K562 (cell line): Measurements from ENCODE around the gene ALX3. TPM values are rescaled to one million over a fixed set of nuclear protein-coding genes. Genes with fewer than 3 reads are reported as not detected.

ENCODE experiments used
- ATAC-seq: fragments of 200-7000 bp; cut with Tn5 transposase; 3 replicates; pipeline ENCODE4 v1.9.1; 2020; ENCODE audit warnings: moderate library complexity
- BruUV-seq: library from RNA; stranded (reverse); fragments of 400-500 nt; replicated peaks from 2 replicates; lab custom pipeline; 2021; lab: Mats Ljungman, UMichigan
- CTCF ChIA-PET: fragments of 300-600 bp; formaldehyde crosslinking; extraction: SDS; loops from one replicate; lab custom pipeline; 2021; ENCODE audit warnings: low intra/inter-chr PET ratio; lab: Yijun Ruan, JAX
- POLR2A ChIA-PET: fragments of 300-600, 350-650 bp; sonication (Branson Sonifier 250); formaldehyde crosslinking; extraction: SDS; loops from one replicate; lab custom pipeline; 2021; ENCODE audit warnings: antibody characterized with exemption, inconsistent platforms; lab: Yijun Ruan, JAX
- DNase-seq, 4 experiments: peaks; one replicate each; pipeline versions ENCODE4 v3.0.0 to v3.0.0-alpha.2; 2011 to 2018; ENCODE audit warnings: low spot score in 3 of 4, mixed read lengths in 3 of 4; ENCODE audit errors: extremely low read depth in 1 of 4
- FAIRE-seq: peaks from 2 replicates; lab custom pipeline; 2011; peaks lifted over from hg19 to GRCh38; lab: Jason Lieb, UNC
- H2AFZ ChIP-seq: 2 replicates; pipeline ENCODE4 v1.6.0; 2011; ENCODE audit warnings: low read depth, low read length, control low read depth, inconsistent platforms
- H3K27ac ChIP-seq: fragments of 200-600 bp; 3 replicates; pipeline ENCODE4 v1.8.0; 2011; ENCODE audit warnings: low read depth, mild to moderate bottlenecking, control low read depth, inconsistent platforms, low read length, moderate library complexity, mixed read lengths; ENCODE audit errors: extremely low read depth
- H3K27me3 ChIP-seq, 2 experiments: fragments of 300-600 bp in 1 of 2; 2 replicates in 1 of 2; 3 replicates in 1 of 2; pipeline versions ENCODE4 v1.6.0 to v1.8.0; 2011; ENCODE audit warnings: inconsistent platforms in 2 of 2, low read length in 2 of 2, mild to moderate bottlenecking in 1 of 2, mixed read lengths in 1 of 2, moderate library complexity in 1 of 2; ENCODE audit not compliant: control insufficient read depth in 2 of 2, insufficient read depth in 2 of 2
- H3K36me3 ChIP-seq: fragments of 300-600 bp; 3 replicates; pipeline ENCODE4 v1.8.0; 2011; ENCODE audit warnings: mild to moderate bottlenecking, low read length, inconsistent platforms; ENCODE audit not compliant: control insufficient read depth, insufficient read depth
- H3K4me1 ChIP-seq, 2 experiments: fragments of 200-600 bp in 1 of 2; replicated peaks in 1 of 2; 2 replicates in 1 of 2; 3 replicates in 1 of 2; pipeline versions ENCODE4 v1.5.1 to v1.8.0; 2011; ENCODE audit warnings: inconsistent platforms in 2 of 2, low read length in 2 of 2, mild to moderate bottlenecking in 1 of 2, mixed read lengths in 1 of 2, moderate library complexity in 1 of 2; ENCODE audit not compliant: control insufficient read depth in 2 of 2, insufficient read depth in 2 of 2
- H3K4me2 ChIP-seq: 2 replicates; pipeline ENCODE4 v1.6.1; 2011; ENCODE audit warnings: low read length, control low read depth, inconsistent platforms, mixed read lengths; ENCODE audit not compliant: insufficient read depth
- H3K4me3 ChIP-seq: fragments of 200-600 bp; sonication (generic), shearing (Covaris generic); 2 replicates; pipeline ENCODE4 v1.5.1; 2016; ENCODE audit warnings: control low read depth, inconsistent platforms
- H3K79me2 ChIP-seq: fragments of 200-600 bp; 3 replicates; pipeline ENCODE4 v1.8.0; 2011; ENCODE audit warnings: low read length, inconsistent platforms; ENCODE audit not compliant: control insufficient read depth, insufficient read depth
- H3K9ac ChIP-seq, 2 experiments: 2 replicates each; pipeline versions ENCODE4 v1.6.0 to v1.6.1; 2011; ENCODE audit warnings: low read depth in 2 of 2, low read length in 2 of 2, control low read depth in 1 of 2, inconsistent platforms in 1 of 2, mild to moderate bottlenecking in 1 of 2, mixed read lengths in 1 of 2; ENCODE audit not compliant: insufficient read depth in 1 of 2
- H3K9me1 ChIP-seq: one replicate; pipeline ENCODE4 v1.6.0; 2011; ENCODE audit warnings: inconsistent platforms, mild to moderate bottlenecking, low read length, moderate library complexity; ENCODE audit not compliant: control insufficient read depth, insufficient read depth
- H3K9me3 ChIP-seq: replicated peaks from 2 replicates; pipeline ENCODE4 v1.5.1; 2011; ENCODE audit warnings: low read depth, low read length, inconsistent platforms; ENCODE audit not compliant: control insufficient read depth, insufficient read depth
- H4K20me1 ChIP-seq: replicated peaks from 2 replicates; pipeline ENCODE4 v1.6.1; 2011; ENCODE audit warnings: low read length, inconsistent platforms, mixed read lengths; ENCODE audit not compliant: control insufficient read depth, insufficient read depth
- KLF16 ChIP-seq: IDR thresholded peaks from 2 replicates; pipeline ENCODE4 v1.6.1; 2016; ENCODE audit warnings: antibody characterized with exemption
- MAZ ChIP-seq, 2 experiments: fragments of 450-650 bp in 1 of 2; sonication (generic) in 1 of 2; formaldehyde crosslinking; IDR thresholded peaks in 1 of 2; conservative IDR thresholded peaks in 1 of 2; 2 replicates each; pipeline versions ENCODE4 v1.4.0 to v1.5.0; 2020; ENCODE audit warnings: mild to moderate bottlenecking in 1 of 2, missing genetic modification reagents in 1 of 2
- RAD21 ChIP-seq, 2 experiments: fragments of 250-450 bp in 1 of 2; fragments of 450-650 bp in 1 of 2; sonication (Bioruptor Pico) in 1 of 2; formaldehyde crosslinking in 1 of 2; IDR thresholded peaks in 1 of 2; conservative IDR thresholded peaks in 1 of 2; 2 replicates each; pipeline versions ENCODE4 v1.4.0 to v1.8.0; 2020 to 2022; ENCODE audit warnings: mild to moderate bottlenecking in 2 of 2, moderate library complexity in 1 of 2
- RBM14 ChIP-seq: fragments of 200-400 bp; formaldehyde crosslinking; IDR thresholded peaks from 2 replicates; pipeline ENCODE4 v1.6.1; 2018; ENCODE audit warnings: low read depth, mild to moderate bottlenecking, low read length, moderate library complexity, borderline replicate concordance; ENCODE audit not compliant: insufficient read depth
- RBM25 ChIP-seq: fragments of 200-400 bp; formaldehyde crosslinking; IDR thresholded peaks from 2 replicates; pipeline ENCODE4 v1.6.1; 2018; ENCODE audit warnings: low read length, low read depth, moderate library complexity; ENCODE audit not compliant: severe bottlenecking
- SAP30 ChIP-seq: fragments of 200-600 bp; sonication (generic); IDR thresholded peaks from 2 replicates; pipeline ENCODE4 v1.6.1; 2012; ENCODE audit warnings: borderline replicate concordance, low read depth, mild to moderate bottlenecking, moderate library complexity, low read length, control low read depth, inconsistent platforms; ENCODE audit not compliant: insufficient read depth, poor library complexity, severe bottlenecking
- YY1 ChIP-seq, 3 experiments: IDR thresholded peaks; 2 replicates each; pipeline ENCODE4 v1.6.1; 2011; ENCODE audit warnings: low read length in 2 of 3, mild to moderate bottlenecking in 2 of 3, moderate library complexity in 2 of 3, borderline replicate concordance in 1 of 3, control low read depth in 1 of 3, low read depth in 1 of 3; ENCODE audit not compliant: insufficient read depth in 3 of 3, insufficient replicate concordance in 2 of 3, control insufficient read depth in 1 of 3, insufficient read length in 1 of 3; ENCODE audit errors: extremely low read depth in 1 of 3
- WGBS: fragments of 100-300 bp; shearing (Covaris generic); methylation state at CpG from one replicate; pipeline ENCODE4 v1.1.6; 2016; ENCODE audit warnings: low coverage, mixed read lengths; ENCODE audit not compliant: insufficient coverage; ENCODE audit errors: missing lambda C conversion rate; 5-methylcytosine and 5-hydroxymethylcytosine counted together
- in situ Hi-C: fragments of 300-500 bp; cut with MboI; formaldehyde crosslinking; loops from 4 replicates; pipeline ENCODE4 v1.15.0; 2018; ENCODE audit warnings: inconsistent platforms, mixed read lengths
- intact Hi-C: fragments of 100-400 bp; cut with micrococcal nuclease; formaldehyde crosslinking; loops from 2 replicates; pipeline ENCODE4 v1.14.2; 2022
- polyA plus RNA-seq, 8 experiments: library from polyadenylated mRNA; depleted of rRNA in 4 of 8; stranded (reverse) in 5 of 8; unstranded in 3 of 8; fragments of >200 nt; fragmentation: Nextera tagmentation in 2 of 8; fragmentation: Illumina TruSeq in 1 of 8; extraction: Ambion mirVana in 2 of 8; extraction: Trizol in 1 of 8; gene quantifications; 2 replicates each; pipeline versions ENCODE4 v1.2.1 to v1.2.3, GENCODE V29; 2011 to 2014; ENCODE audit warnings: inconsistent platforms in 1 of 8, missing spikeins in 1 of 8
- total RNA-seq, 7 experiments: library from RNA; depleted of rRNA in 6 of 7; stranded (reverse); fragments of >200 nt in 6 of 7; fragmentation: Illumina TruSeq in 2 of 7; extraction: Trizol in 2 of 7; gene quantifications; 2 replicates each; pipeline versions ENCODE4 v1.2.1 to v1.2.3, GENCODE V29; 2011 to 2021; ENCODE audit warnings: low replicate concordance in 1 of 7
- TF ChIP-seq, protein P1 (sequence below), 3 experiments: IDR thresholded peaks in 2 of 3; conservative IDR thresholded peaks in 1 of 3; 2 replicates each; pipeline ENCODE4 v1.5.1; 2011 to 2012; ENCODE audit warnings: low read length in 3 of 3, mild to moderate bottlenecking in 3 of 3, control low read depth in 2 of 3, improper control_type of control experiment in 1 of 3, inconsistent platforms in 1 of 3, low read depth in 1 of 3, mixed read lengths in 1 of 3, moderate library complexity in 1 of 3; ENCODE audit not compliant: insufficient read depth in 2 of 3

ALX3 gene
- total and polyA plus RNA-seq, 9 of the 15 experiments (the other 6 are each of a cell fraction or from before 2014, with no cell fraction given), result not detected

GRCh38 chr1:110087812-110088738, 17.6 kb upstream of the ALX3 start:
- ATAC-seq (peak; percentile 97), DNase-seq (peak; percentile 80 to 87 (median 85)), FAIRE-seq (peak; percentile 85)
- ChIA-PET CTCF (interaction anchor here (1.7 kb wide), 1 partner anchor 17 kb away, joined by 14 read pairs; no protein-coding TSS in a partner anchor), POLR2A (interaction anchor here (0.7 to 1.3 kb wide), 10 partner anchors 11 to 372 kb away, joined by 3 to 9 read pairs (median 3); no protein-coding TSS in a partner anchor)
- H3K4me1 ChIP-seq, result peaks cover 13 to 24% of the 10 kb centered on the region in 2 experiments
- peaks cover 5% of the 10 kb centered on the region for H3K9me1 ChIP-seq
- H2AFZ ChIP-seq, result no peak overlapping the region
- no peaks in the 10 kb centered on the region for H3K79me2 ChIP-seq
- no peak overlapping the region for H3K4me3 ChIP-seq
- H3K4me2 ChIP-seq, result no peak overlapping the region
- no TSS peak for BruUV-seq
- in situ Hi-C loops (no loop called here), intact Hi-C loops (loop anchor here (2.0 kb wide), 2 partner anchors 17 to 29 kb away; no protein-coding TSS in a partner anchor)
- WGBS, result 16% methylated on average over 15 of the region's 15 CpGs
- H3K9me3 ChIP-seq, result no peaks in the 10 kb centered on the region
- no peak overlapping the region for H3K27ac ChIP-seq
- H3K9ac ChIP-seq, result peak overlapping the region in 1 of 2 experiments; percentile 15; a peak in 2 of 4 replicates
- no peaks in the 10 kb centered on the region; the same call in 1 of the 2 replicates for H4K20me1 ChIP-seq
- H3K27me3 ChIP-seq, result peaks cover 29 to 50% of the 10 kb centered on the region in 2 experiments
- H3K36me3 ChIP-seq, result no peaks in the 10 kb centered on the region
- 0 out of 2 replicates have a peak, but pooled peaks have one; percentile 46 for TF ChIP-seq KLF16
- TF ChIP-seq MAZ (CRISPR knock-in tag; conservative IDR thresholded peaks at IDR 0.05 in 1 of 2, IDR thresholded peaks at IDR 0.05 in 1 of 2), result 0 out of 4 replicates have a peak, but pooled peaks of 1 of the 2 experiments have one; percentile 15
- TF ChIP-seq RAD21 (CRISPR knock-in tag; conservative IDR thresholded peaks at IDR 0.05 in 1 of 2, IDR thresholded peaks at IDR 0.05 in 1 of 2), result peak; percentile 59 to 79
- TF ChIP-seq, protein P1, sequence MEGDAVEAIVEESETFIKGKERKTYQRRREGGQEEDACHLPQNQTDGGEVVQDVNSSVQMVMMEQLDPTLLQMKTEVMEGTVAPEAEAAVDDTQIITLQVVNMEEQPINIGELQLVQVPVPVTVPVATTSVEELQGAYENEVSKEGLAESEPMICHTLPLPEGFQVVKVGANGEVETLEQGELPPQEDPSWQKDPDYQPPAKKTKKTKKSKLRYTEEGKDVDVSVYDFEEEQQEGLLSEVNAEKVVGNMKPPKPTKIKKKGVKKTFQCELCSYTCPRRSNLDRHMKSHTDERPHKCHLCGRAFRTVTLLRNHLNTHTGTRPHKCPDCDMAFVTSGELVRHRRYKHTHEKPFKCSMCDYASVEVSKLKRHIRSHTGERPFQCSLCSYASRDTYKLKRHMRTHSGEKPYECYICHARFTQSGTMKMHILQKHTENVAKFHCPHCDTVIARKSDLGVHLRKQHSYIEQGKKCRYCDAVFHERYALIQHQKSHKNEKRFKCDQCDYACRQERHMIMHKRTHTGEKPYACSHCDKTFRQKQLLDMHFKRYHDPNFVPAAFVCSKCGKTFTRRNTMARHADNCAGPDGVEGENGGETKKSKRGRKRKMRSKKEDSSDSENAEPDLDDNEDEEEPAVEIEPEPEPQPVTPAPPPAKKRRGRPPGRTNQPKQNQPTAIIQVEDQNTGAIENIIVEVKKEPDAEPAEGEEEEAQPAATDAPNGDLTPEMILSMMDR (IDR thresholded peaks at IDR 0.05 in 2 of 3, conservative IDR thresholded peaks at IDR 0.05 in 1 of 3; ENCODE audit: insufficient read depth in 2 of 3, low read depth in 1 of 3, low read length in 3 of 3), result peak; percentile 82 to 87 (median 84)
- TF ChIP-seq SAP30, result no peak
- no peak for TF ChIP-seq RBM25
- TF ChIP-seq RBM14, result no peak
- TF ChIP-seq YY1 (IDR thresholded peaks at IDR 0.05; ENCODE audit: borderline replicate concordance in 1 of 3, control insufficient read depth in 1 of 3, extremely low read depth in 1 of 3, insufficient read depth in 3 of 3, insufficient read length in 1 of 3, insufficient replicate concordance in 2 of 3, low read depth in 1 of 3, low read length in 2 of 3), result peak in 1 of 3 experiments; percentile 14
